Renal pelvis (tissue), 4 donors: ENCODE measurements around the gene FHL1. TPM values are rescaled to one million over a fixed set of nuclear protein-coding genes. Genes with fewer than 3 reads are reported as not detected.
"Not testable (repeated sequence)": the region's sequence is repeated elsewhere in the genome, so short reads cannot be mapped to it uniquely, and the experiment has no call there.

Experiments
- DNase-seq: peaks from one replicate; pipeline ENCODE4 v3.0.0-alpha.2; 2013
- polyA plus RNA-seq, 3 donors: library from polyadenylated mRNA; unstranded; fragments of 120-200 nt; gene quantifications; one replicate each; pipeline ENCODE4 v1.2.1, GENCODE V29; 2013; ENCODE audit not compliant: insufficient read length in 3 of 3

Gene FHL1
- polyA plus RNA-seq, 3 donors: 45.1 to 60.1 (median 55.0) TPM

- DNase-seq: no peak
Measured at GRCh38 chrX:136204571-136204970, 57.2 kb downstream of the FHL1 start.

DNA sequence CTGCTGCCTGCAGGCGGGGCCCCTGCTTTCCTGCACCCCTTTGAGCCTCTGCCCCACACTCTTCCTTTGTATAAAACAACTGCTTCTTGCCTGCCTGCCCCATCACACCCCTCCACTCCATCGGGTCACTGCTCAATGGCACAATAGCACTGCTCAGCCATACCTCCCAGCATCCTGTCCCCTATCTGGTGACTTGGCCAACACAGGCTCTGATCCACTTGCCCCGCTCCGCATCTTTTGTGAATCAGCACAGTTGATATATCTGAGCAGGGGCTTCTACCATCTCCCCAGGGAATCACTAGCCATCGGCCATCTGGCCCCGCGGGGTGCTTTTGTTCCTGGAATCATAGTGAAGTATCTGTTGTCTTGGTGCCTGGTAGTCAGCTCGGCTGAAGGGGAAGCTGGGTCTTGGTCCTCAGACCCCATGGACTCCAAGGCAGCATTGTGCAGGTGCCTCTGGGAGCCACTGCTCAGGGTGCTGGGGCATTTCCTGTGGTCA lies 58.6 kb downstream of the FHL1 start:
- no peak for DNase-seq

DNA sequence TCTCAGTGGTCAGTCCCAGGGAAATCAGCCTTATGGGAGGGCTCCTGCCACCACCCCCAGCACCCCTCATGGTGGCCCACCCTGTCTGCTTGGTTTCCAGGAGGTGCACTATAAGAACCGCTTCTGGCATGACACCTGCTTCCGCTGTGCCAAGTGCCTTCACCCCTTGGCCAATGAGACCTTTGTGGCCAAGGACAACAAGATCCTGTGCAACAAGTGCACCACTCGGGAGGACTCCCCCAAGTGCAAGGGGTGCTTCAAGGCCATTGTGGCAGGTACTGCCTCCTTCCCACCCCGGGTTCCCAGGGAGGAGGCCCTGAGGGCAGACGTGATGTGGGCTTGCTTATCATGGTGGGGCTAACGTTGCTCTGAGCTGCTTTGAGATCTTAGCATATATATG lies 59.6 kb downstream of the FHL1 start:
- DNase-seq: no peak

DNA sequence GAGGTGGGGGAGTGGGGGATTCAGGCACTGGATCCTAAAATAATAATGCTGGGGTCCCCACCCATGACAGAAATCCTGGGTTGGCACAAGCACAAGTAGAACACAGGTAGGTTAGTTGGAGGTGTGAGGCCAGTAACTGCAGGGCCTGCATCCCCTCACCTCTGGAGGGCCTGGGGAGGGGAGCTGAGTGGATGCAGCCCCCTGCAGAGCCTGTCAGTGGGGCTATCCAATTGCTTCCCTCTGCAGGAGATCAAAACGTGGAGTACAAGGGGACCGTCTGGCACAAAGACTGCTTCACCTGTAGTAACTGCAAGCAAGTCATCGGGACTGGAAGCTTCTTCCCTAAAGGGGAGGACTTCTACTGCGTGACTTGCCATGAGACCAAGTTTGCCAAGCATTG lies 60.2 kb downstream of the FHL1 start:
- no peak for DNase-seq

GRCh38 chrX:136209016-136209738 lies 61.8 kb downstream of the FHL1 start:
- DNase-seq: peak; percentile 19

GRCh38 chrX:136209751-136210150 lies 62.4 kb downstream of the FHL1 start:
- no peak for DNase-seq

DNA sequence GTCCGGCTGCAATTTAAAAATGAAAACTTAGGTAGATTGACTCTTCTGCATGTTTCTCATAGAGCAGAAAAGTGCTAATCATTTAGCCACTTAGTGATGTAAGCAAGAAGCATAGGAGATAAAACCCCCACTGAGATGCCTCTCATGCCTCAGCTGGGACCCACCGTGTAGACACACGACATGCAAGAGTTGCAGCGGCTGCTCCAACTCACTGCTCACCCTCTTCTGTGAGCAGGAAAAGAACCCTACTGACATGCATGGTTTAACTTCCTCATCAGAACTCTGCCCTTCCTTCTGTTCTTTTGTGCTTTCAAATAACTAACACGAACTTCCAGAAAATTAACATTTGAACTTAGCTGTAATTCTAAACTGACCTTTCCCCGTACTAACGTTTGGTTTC lies 62.9 kb downstream of the FHL1 start:
- DNase-seq: no peak

DNA sequence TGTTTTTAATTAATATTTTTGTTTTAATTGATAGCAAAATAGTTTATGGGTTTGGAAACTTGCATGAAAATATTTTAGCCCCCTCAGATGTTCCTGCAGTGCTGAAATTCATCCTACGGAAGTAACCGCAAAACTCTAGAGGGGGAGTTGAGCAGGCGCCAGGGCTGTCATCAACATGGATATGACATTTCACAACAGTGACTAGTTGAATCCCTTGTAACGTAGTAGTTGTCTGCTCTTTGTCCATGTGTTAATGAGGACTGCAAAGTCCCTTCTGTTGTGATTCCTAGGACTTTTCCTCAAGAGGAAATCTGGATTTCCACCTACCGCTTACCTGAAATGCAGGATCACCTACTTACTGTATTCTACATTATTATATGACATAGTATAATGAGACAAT lies 63.5 kb downstream of the FHL1 start:
- no peak for DNase-seq

GRCh38 chrX:136211766-136212556 lies 64.6 kb downstream of the FHL1 start:
- DNase-seq: no peak

DNA sequence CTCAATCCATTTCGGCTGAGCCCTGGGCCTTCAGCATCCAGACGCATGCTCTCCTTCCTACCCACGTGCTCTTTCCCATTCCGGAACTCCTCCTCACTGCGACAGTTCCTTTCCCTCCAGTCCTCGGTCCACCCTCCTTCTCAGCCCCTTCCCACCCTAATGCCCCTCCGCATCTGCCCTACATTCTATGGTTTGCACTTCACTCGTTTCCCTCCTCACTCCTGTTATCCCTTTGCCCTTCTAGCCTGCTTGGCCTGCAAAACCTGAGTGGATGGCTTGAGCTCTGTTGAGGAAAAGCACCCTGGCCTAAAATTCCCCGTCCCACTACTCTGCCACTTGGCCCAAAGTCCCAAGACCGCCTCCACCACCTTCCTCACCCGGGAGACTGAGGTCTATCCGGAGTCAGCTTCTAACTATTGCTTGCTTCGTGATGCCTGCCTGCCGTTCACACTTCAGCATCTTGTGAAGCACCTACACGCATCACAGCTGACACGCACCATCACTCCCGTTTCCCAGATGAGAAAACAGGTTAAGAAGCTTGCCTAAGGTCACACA lies 65.3 kb downstream of the FHL1 start:
- DNase-seq: no peak

- peak; percentile 8 for DNase-seq
Measured at GRCh38 chrX:136214551-136214950, 67.2 kb downstream of the FHL1 start.

- DNase-seq: no peak
Measured at GRCh38 chrX:136215559-136215958, 68.2 kb downstream of the FHL1 start.

- DNase-seq: no peak
Measured at GRCh38 chrX:136219893-136220292, 72.6 kb downstream of the FHL1 start.

DNA sequence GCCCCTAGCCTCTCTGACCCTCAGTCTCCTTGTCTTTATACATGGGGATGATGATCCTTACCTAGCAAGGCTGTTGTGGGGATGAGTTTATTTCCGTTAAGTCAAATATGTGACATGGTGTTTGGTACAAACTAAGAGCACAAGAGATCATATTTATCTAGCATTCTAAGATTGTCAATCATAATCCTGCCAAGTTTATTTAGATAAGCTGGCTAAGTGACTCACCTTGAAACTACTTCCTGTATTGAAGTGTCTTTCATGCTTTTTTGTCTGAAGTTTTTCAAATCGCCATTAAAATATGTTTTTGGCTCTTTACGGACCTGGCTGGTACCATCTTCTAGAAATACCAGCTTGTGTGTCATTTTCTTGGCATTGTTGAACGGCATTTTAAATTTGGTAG lies 73.2 kb downstream of the FHL1 start:
- DNase-seq: no peak

DNA sequence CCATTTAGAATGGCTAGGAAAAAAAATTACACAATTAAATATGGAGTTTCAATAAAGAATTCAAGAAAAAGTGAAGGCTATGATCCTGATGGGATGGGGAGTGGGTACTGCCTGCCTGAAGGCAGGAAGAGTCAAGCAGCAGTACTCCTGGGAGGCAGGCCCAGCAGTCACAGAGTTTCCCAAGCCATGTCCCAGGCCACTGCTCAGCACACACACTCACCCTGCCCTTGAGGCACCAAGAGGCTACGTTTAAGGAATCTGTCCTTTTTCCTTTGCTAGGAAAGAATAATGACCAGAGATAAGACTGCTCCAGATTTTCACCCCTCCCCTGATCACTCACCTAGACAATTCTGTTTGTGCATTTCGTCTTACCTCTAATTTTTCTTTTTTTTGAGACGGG lies 73.6 kb downstream of the FHL1 start:
- no peak for DNase-seq

DNA sequence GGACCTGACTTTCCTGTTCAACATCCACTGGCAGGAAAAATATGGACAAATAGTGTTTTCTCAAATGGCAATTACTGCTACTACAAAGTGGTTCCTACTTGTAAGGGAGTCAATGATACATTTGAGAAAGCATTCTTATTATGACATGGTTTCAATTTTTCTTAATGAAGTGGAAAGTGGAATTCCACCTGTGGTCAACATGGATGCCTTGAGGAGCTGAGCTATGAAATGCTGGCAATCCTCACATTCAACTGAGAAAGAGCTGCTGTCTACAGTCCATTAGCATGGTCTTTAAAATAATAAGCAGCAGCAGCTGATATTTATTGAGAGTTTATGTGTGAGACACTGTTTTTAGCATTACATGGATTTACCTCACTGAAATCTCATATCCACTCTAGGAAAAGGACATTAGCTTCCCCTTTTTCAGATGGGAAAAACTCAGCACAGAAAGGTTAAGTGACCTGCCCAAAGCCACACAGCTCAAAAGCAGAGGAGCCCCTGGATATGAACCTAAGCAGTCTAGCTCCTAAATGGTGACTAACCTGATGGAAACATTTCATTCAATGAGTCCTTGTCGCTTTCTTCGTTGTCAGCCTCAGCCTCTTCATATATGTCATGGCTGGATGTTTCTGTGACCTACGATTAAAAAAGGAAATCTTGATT lies 74.6 kb downstream of the FHL1 start:
- no peak for DNase-seq

GRCh38 chrX:136227074-136227473 lies 79.7 kb downstream of the FHL1 start:
- no peak for DNase-seq

DNA sequence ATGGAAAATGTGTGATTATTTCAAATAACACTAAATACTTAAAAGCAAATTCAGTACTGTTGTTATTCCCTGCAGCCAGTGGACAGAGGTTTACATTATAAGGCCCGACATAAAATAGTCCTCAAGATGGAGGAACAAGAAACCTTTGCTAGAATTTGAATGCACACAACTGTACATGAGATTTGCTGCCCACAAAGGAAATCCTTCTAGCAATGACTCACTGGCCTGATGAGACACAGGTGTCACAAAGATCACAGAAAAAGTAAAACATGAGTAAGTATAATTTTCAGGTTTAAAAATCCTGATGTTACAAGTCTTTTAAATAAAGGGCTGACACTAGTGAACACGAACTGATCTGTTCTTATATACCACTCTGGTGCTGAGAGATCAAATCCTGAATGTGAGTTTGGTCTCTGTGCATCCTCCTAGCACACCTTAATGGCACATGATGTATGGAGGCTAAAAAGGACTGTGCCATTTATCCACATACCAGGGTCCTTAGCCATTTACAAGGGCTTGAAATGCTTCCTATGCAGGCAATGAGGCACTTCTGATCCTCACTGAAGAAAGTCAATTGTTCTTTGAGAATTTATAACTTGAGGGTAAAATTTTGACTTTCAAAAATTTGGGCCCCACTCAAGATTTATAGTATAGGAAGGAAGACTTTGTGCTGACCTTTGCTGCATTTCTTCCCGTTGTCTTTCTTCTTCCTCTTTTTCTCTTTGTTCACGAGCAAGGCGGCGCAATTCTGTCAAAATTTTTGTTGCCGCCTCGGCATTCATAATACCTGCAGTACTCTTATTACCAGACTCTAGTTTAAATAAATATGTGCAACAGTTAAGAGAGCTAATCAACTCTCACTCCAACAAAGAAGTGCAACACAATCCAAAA lies 80.9 kb downstream of the FHL1 start:
- DNase-seq: no peak

DNA sequence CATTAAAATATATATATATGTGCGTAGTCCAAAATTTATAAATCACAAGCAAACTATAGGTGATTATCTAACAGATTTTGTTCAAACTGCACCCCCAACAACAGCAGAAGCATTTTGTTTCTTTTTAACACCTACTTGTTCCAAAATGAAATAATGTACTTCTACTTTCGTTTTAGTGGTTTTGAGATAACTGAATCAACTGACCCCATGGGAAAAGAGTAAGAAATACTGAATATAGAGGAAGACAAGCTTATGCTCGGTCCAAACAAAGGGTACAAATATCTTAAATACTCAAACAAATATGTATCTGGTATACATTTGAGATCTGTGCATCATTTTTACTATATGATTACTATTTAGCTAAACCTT lies 81.5 kb downstream of the FHL1 start:
- no peak for DNase-seq

DNA sequence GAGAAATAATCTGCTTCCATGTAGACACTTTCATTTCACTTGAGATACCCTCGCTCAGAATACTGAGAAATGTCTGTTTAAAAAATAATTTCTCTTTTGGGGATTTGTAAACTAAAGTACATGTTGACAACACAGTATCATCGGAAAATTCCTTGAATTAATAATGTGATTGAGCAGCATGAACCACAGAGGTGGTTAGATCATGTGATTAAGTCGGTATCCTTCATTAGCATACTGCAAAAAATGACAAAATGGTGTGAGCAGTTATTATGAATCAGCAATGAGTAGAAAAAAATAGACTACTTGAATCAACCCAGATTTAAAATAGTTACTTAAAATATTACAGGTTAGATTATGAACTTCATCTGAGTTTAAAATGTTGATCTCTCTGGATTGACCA lies 89.7 kb downstream of the FHL1 start:
- no peak for DNase-seq

DNA sequence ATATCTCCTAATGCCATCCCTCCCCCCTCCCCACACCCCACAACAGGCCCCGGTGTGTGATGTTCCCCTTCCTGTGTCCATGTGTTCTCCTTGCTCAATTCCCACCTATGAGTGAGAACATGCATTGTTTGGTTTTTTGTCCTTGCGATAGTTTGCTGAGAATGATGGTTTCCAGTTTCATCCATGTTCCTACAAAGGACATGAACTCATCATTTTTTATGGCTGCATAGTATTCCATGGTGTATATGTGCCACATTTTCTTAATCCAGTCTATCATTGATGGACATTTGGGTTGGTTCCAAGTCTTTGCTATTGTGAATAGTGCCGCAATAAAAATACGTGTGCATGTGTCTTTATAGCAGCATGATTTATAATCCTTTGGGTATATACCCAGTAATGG lies 90.5 kb downstream of the FHL1 start:
- DNase-seq: not testable (repeated sequence)

- no peak for DNase-seq
Measured at GRCh38 chrX:136246201-136246600, 98.9 kb downstream of the FHL1 start.
